Subcutaneous abdominal adipose tissue (tissue), 5 donors: ENCODE measurements around the gene FBXO45.
"Not testable (repeated sequence)": the region's sequence is repeated elsewhere in the genome, so short reads cannot be mapped to it uniquely, and the experiment has no call there.

ENCODE experiments used
- H3K27ac ChIP-seq: one replicate; pipeline ENCODE4 v1.7.0; 2013; ENCODE audit warnings: low read depth, mild to moderate bottlenecking, inconsistent platforms, low read length, moderate library complexity
- H3K27me3 ChIP-seq, 5 donors: one replicate each; pipeline ENCODE4 v1.7.0; 2013; ENCODE audit warnings: low read length in 5 of 5, inconsistent platforms in 1 of 5; ENCODE audit not compliant: control insufficient read depth in 5 of 5, insufficient read depth in 4 of 5
- H3K36me3 ChIP-seq, 5 donors: one replicate each; pipeline ENCODE4 v1.7.0; 2013; ENCODE audit warnings: low read length in 5 of 5; ENCODE audit not compliant: control insufficient read depth in 5 of 5, insufficient read depth in 5 of 5
- H3K4me1 ChIP-seq, 5 donors: one replicate each; pipeline ENCODE4 v1.7.0; 2013; ENCODE audit warnings: low read length in 5 of 5, mild to moderate bottlenecking in 3 of 5, moderate library complexity in 1 of 5; ENCODE audit not compliant: control insufficient read depth in 5 of 5, insufficient read depth in 5 of 5
- H3K4me3 ChIP-seq, 5 donors: one replicate each; pipeline ENCODE4 v1.7.0; 2013; ENCODE audit warnings: low read length in 5 of 5, low read depth in 1 of 5
- H3K9ac ChIP-seq, 5 donors: one replicate each; pipeline ENCODE4 v1.7.0; 2013; ENCODE audit warnings: low read length in 5 of 5, mild to moderate bottlenecking in 4 of 5, moderate library complexity in 3 of 5
- H3K9me3 ChIP-seq, 5 donors: one replicate each; pipeline ENCODE4 v1.7.0; 2013; ENCODE audit warnings: low read length in 5 of 5; ENCODE audit not compliant: control insufficient read depth in 5 of 5
- donor health status: healthy.
- donor health status: healthy.
- donor health status: healthy.
- donor health status: healthy.
- donor health status: healthy.

Gene FBXO45

GRCh38 chr3:196609805-196610515 lies 41.5 kb downstream of the FBXO45 start:
- Histone ChIP-seq H3K27me3 (no peaks in the 10 kb centered on the region), H3K27ac (no peak overlapping the region), H3K9ac (peak overlapping the region in 1 of 5 donors; percentile 37), H3K4me3 (no peak overlapping the region), H3K9me3 (no peaks in the 10 kb centered on the region), H3K36me3 (no peaks in the 10 kb centered on the region), H3K4me1 (peaks cover 0 to 32% (median 10%) of the 10 kb centered on the region in 5 donors)

- H3K27me3 ChIP-seq = no peaks in the 10 kb centered on the region
- no peak overlapping the region for H3K9ac ChIP-seq
- peak overlapping the region in 3 of 5 donors; percentile 10 to 23 (median 17) for H3K4me3 ChIP-seq
- H3K36me3 ChIP-seq = no peaks in the 10 kb centered on the region
- peaks cover 0 to 32% (median 10%) of the 10 kb centered on the region in 5 donors for H3K4me1 ChIP-seq
- H3K9me3 ChIP-seq = no peaks in the 10 kb centered on the region
- peak overlapping the region; percentile 78 for H3K27ac ChIP-seq
Observed at GRCh38 chr3:196611761-196612483, 43.5 kb downstream of the FBXO45 start.

- H3K4me1 ChIP-seq = peaks cover 0 to 35% (median 4%) of the 10 kb centered on the region in 5 donors
- H3K36me3 ChIP-seq, H3K27ac ChIP-seq: not testable (repeated sequence)
Observed at GRCh38 chr3:196615234-196615633, 46.8 kb downstream of the FBXO45 start.

GRCh38 chr3:196617256-196617655 lies 48.8 kb downstream of the FBXO45 start:
- H3K4me1 ChIP-seq = peaks cover 0 to 21% (median 4%) of the 10 kb centered on the region in 5 donors
- H3K27ac ChIP-seq = no peak overlapping the region
- H3K4me3 ChIP-seq = no peak overlapping the region
- no peaks in the 10 kb centered on the region for H3K9me3 ChIP-seq
- H3K27me3 ChIP-seq = no peaks in the 10 kb centered on the region
- H3K9ac ChIP-seq = peak overlapping the region in 1 of 5 donors; percentile 30
- no peaks in the 10 kb centered on the region for H3K36me3 ChIP-seq

More at GRCh38 chr3:196615234-196615633, 46.8 kb downstream of the FBXO45 start:
- not testable (repeated sequence) for H3K27me3 ChIP-seq, H3K9me3 ChIP-seq, H3K4me3 ChIP-seq, H3K9ac ChIP-seq

- Histone ChIP-seq H3K4me1 (peaks cover 0 to 20% (median 10%) of the 10 kb centered on the region in 5 donors), H3K36me3 (no peaks in the 10 kb centered on the region), H3K4me3 (no peak overlapping the region), H3K27ac (no peak overlapping the region), H3K9ac (no peak overlapping the region), H3K9me3 (no peaks in the 10 kb centered on the region), H3K27me3 (no peaks in the 10 kb centered on the region)
Observed at GRCh38 chr3:196619223-196619622, 50.8 kb downstream of the FBXO45 start.

GRCh38 chr3:196619627-196620026 lies 51.2 kb downstream of the FBXO45 start:
- H3K36me3 ChIP-seq, H3K9me3 ChIP-seq, H3K9ac ChIP-seq, H3K27me3 ChIP-seq, H3K4me3 ChIP-seq, H3K27ac ChIP-seq: not testable (repeated sequence)
- peaks cover 0 to 20% (median 10%) of the 10 kb centered on the region in 5 donors for H3K4me1 ChIP-seq

GRCh38 chr3:196620161-196620604 lies 51.7 kb downstream of the FBXO45 start:
- H3K4me1 ChIP-seq = peaks cover 0 to 20% (median 10%) of the 10 kb centered on the region in 5 donors
- H3K9ac ChIP-seq = no peak overlapping the region
- H3K9me3 ChIP-seq = no peaks in the 10 kb centered on the region
- H3K36me3 ChIP-seq = no peaks in the 10 kb centered on the region
- no peaks in the 10 kb centered on the region for H3K27me3 ChIP-seq
- H3K4me3 ChIP-seq = no peak overlapping the region
- peak overlapping the region; percentile 5 for H3K27ac ChIP-seq

- peak overlapping the region; percentile 5 for H3K27ac ChIP-seq
Observed at GRCh38 chr3:196620684-196621083, 52.2 kb downstream of the FBXO45 start.

GRCh38 chr3:196621611-196622010 lies 53.2 kb downstream of the FBXO45 start:
- no peak overlapping the region for H3K27ac ChIP-seq
- no peak overlapping the region for H3K9ac ChIP-seq
- H3K4me1 ChIP-seq = peaks cover 0 to 25% (median 10%) of the 10 kb centered on the region in 5 donors
- H3K27me3 ChIP-seq = no peaks in the 10 kb centered on the region
- H3K9me3 ChIP-seq = no peaks in the 10 kb centered on the region
- H3K4me3 ChIP-seq = no peak overlapping the region
- H3K36me3 ChIP-seq = no peaks in the 10 kb centered on the region

More at GRCh38 chr3:196620684-196621083, 52.2 kb downstream of the FBXO45 start:
- Histone ChIP-seq H3K9ac (no peak overlapping the region), H3K36me3 (no peaks in the 10 kb centered on the region), H3K9me3 (no peaks in the 10 kb centered on the region), H3K4me3 (no peak overlapping the region), H3K4me1 (peaks cover 0 to 23% (median 10%) of the 10 kb centered on the region in 5 donors), H3K27me3 (no peaks in the 10 kb centered on the region)
